ENCODE measurements around the gene SIX2. TPM values are rescaled to one million over a fixed set of nuclear protein-coding genes. Genes with fewer than 3 reads are reported as not detected.
A peak's percentile ranks its signal among the peaks of the same experiment; 100 is the strongest.

The SIX2 gene
- polyA plus RNA-seq, 1 donor (not counting 4 experiments of a cell fraction or from before 2014, with no cell fraction given) = not detected

DNA sequence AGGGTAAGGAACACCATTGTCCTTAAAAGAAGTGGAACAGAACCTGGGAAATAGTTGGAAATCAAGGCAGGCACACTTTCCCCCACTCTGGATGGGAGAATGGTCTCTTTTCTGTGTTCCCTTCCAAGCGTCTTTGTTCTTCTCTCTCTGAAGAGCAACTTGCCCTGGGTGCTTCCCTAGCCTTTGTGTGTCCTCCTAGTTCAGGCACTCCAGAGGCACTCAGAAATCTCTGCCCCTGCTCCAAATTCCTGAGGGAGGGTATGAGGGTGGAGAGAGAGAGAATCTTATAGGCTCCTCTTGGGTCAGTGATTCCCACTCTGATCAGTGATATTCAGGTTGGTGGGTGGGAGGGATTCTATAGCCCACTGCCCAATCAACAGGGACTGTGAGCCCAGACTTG lies 8.8 kb upstream of the SIX2 start:
- no peak for TF ChIP-seq EZH2 (IDR thresholded peaks at IDR 0.05; ENCODE audit: low read length)
- TF ChIP-seq, protein P1, sequence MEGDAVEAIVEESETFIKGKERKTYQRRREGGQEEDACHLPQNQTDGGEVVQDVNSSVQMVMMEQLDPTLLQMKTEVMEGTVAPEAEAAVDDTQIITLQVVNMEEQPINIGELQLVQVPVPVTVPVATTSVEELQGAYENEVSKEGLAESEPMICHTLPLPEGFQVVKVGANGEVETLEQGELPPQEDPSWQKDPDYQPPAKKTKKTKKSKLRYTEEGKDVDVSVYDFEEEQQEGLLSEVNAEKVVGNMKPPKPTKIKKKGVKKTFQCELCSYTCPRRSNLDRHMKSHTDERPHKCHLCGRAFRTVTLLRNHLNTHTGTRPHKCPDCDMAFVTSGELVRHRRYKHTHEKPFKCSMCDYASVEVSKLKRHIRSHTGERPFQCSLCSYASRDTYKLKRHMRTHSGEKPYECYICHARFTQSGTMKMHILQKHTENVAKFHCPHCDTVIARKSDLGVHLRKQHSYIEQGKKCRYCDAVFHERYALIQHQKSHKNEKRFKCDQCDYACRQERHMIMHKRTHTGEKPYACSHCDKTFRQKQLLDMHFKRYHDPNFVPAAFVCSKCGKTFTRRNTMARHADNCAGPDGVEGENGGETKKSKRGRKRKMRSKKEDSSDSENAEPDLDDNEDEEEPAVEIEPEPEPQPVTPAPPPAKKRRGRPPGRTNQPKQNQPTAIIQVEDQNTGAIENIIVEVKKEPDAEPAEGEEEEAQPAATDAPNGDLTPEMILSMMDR (optimal IDR thresholded peaks at IDR 0.05 in 1 of 3, IDR thresholded peaks at IDR 0.05 in 1 of 3, conservative IDR thresholded peaks at IDR 0.05 in 1 of 3; ENCODE audit: extremely low read depth in 1 of 3, insufficient read depth in 2 of 3, low read length in 3 of 3) = no peak
- Histone ChIP-seq H3K4me2 (ENCODE audit: control insufficient read depth, extremely low read depth, insufficient read depth, low read depth, low read length) (no peak overlapping the region), H2AFZ (ENCODE audit: control insufficient read depth, low read length) (no peak overlapping the region), H3K27me3 (ENCODE audit: control insufficient read depth, extremely low read depth, insufficient read depth, low read length) (peaks cover 55% of the 10 kb centered on the region), H3K4me3 (ENCODE audit: control insufficient read depth in 2 of 3, extremely low read depth in 1 of 3, insufficient read depth in 2 of 3, low read depth in 1 of 3, low read length in 3 of 3) (no peak overlapping the region), H4K20me1 (ENCODE audit: control insufficient read depth, extremely low read depth, insufficient read depth, low read length) (peaks cover 2% of the 10 kb centered on the region), H3K27ac (ENCODE audit: control insufficient read depth, insufficient read depth, low read length) (no peak overlapping the region), H3K9ac (ENCODE audit: control insufficient read depth, extremely low read depth, insufficient read depth, low read length) (no peak overlapping the region), H3K4me1 (ENCODE audit: control insufficient read depth, extremely low read depth, insufficient read depth, low read length) (peaks cover 2% of the 10 kb centered on the region), H3K9me1 (ENCODE audit: control insufficient read depth, extremely low read depth, insufficient read depth, low read length) (no peaks in the 10 kb centered on the region), H3K9me3 (ENCODE audit: control insufficient read depth, low read depth, low read length) (no peaks in the 10 kb centered on the region), H3K79me2 (ENCODE audit: control insufficient read depth, insufficient read depth, low read length) (no peaks in the 10 kb centered on the region), H3K36me3 (ENCODE audit: control insufficient read depth in 2 of 2, extremely low read depth in 1 of 2, insufficient read depth in 2 of 2, low read length in 2 of 2) (no peaks in the 10 kb centered on the region)
- FAIRE-seq (no peak), DNase-seq (ENCODE audit: low read depth, low spot score) (no peak)
- dilution Hi-C loops (cut with MboI; ENCODE audit: extremely low pct_ligation_motif_present, low sequenced_read_pairs) = no loop called here

DNA sequence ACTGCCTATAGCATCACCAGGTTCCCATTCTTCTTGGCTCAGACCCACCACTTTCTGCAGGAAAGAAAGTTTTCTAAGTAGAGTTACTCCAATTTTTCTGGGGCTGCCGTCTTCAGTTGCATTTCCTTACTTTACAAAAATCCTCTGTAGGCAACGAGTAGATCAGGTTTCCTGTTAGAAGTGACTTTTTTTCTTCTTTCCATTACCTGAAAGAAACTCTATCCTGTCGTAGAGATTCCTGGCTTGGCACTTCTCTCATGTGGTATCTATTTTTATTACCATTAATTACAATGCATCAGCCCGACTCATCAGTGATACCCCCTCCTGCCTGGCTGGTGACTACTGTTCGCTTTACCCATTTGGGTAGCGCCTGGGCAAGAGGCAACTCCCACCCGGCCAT lies 5.6 kb upstream of the SIX2 start:
- Histone ChIP-seq H3K36me3 (ENCODE audit: control insufficient read depth in 2 of 2, extremely low read depth in 1 of 2, insufficient read depth in 2 of 2, low read length in 2 of 2) (no peaks in the 10 kb centered on the region), H4K20me1 (ENCODE audit: control insufficient read depth, extremely low read depth, insufficient read depth, low read length) (peaks cover 2% of the 10 kb centered on the region), H3K9me3 (ENCODE audit: control insufficient read depth, low read depth, low read length) (no peaks in the 10 kb centered on the region), H3K27ac (ENCODE audit: control insufficient read depth, insufficient read depth, low read length) (no peak overlapping the region), H3K9me1 (ENCODE audit: control insufficient read depth, extremely low read depth, insufficient read depth, low read length) (no peaks in the 10 kb centered on the region), H2AFZ (ENCODE audit: control insufficient read depth, low read length) (no peak overlapping the region), H3K4me3 (ENCODE audit: control insufficient read depth in 2 of 3, extremely low read depth in 1 of 3, insufficient read depth in 2 of 3, low read depth in 1 of 3, low read length in 3 of 3) (no peak overlapping the region), H3K4me2 (ENCODE audit: control insufficient read depth, extremely low read depth, insufficient read depth, low read depth, low read length) (no peak overlapping the region), H3K27me3 (ENCODE audit: control insufficient read depth, extremely low read depth, insufficient read depth, low read length) (peaks cover 86% of the 10 kb centered on the region), H3K79me2 (ENCODE audit: control insufficient read depth, insufficient read depth, low read length) (no peaks in the 10 kb centered on the region), H3K9ac (ENCODE audit: control insufficient read depth, extremely low read depth, insufficient read depth, low read length) (no peak overlapping the region), H3K4me1 (ENCODE audit: control insufficient read depth, extremely low read depth, insufficient read depth, low read length) (peaks cover 8% of the 10 kb centered on the region)
- TF ChIP-seq, protein P1 (optimal IDR thresholded peaks at IDR 0.05 in 1 of 3, IDR thresholded peaks at IDR 0.05 in 1 of 3, conservative IDR thresholded peaks at IDR 0.05 in 1 of 3; ENCODE audit: extremely low read depth in 1 of 3, insufficient read depth in 2 of 3, low read length in 3 of 3) = no peak
- TF ChIP-seq EZH2 (IDR thresholded peaks at IDR 0.05; ENCODE audit: low read length) = peak; percentile 41
- FAIRE-seq (no peak), DNase-seq (ENCODE audit: low read depth, low spot score) (no peak)
- dilution Hi-C loops (cut with MboI; ENCODE audit: extremely low pct_ligation_motif_present, low sequenced_read_pairs) = no loop called here

Measured in keratinocyte (primary cell).